WTC11 (cell line): Measurements from ENCODE around the gene TFEB.

ENCODE experiments used
- ELF4 ChIP-seq: sonication (generic); formaldehyde crosslinking; IDR thresholded peaks from 2 replicates; pipeline ENCODE4 v1.8.1; 2022; ENCODE audit warnings: low read depth, mild to moderate bottlenecking, moderate library complexity, missing genetic modification reagents
- FOXP4 ChIP-seq: sonication (generic); formaldehyde crosslinking; IDR thresholded peaks from 2 replicates; pipeline ENCODE4 v1.8.0; 2022; ENCODE audit warnings: mild to moderate bottlenecking, missing genetic modification reagents
- IRF2 ChIP-seq: sonication (generic); formaldehyde crosslinking; IDR thresholded peaks from 2 replicates; pipeline ENCODE4 v1.8.0; 2022; ENCODE audit warnings: low read depth, missing genetic modification reagents, borderline replicate concordance
- JUN ChIP-seq: sonication (generic); formaldehyde crosslinking; IDR thresholded peaks from 2 replicates; pipeline ENCODE4 v1.8.0; 2023; ENCODE audit warnings: mild to moderate bottlenecking, missing genetic modification reagents
- NFE2L1 ChIP-seq: sonication (generic); formaldehyde crosslinking; IDR thresholded peaks from 2 replicates; pipeline ENCODE4 v1.8.1; 2023; ENCODE audit warnings: missing genetic modification reagents
- NR2C2 ChIP-seq: sonication (generic); formaldehyde crosslinking; IDR thresholded peaks from 2 replicates; pipeline ENCODE4 v1.8.0; 2022; ENCODE audit warnings: mild to moderate bottlenecking, missing genetic modification reagents
- TEAD4 ChIP-seq: sonication (generic); formaldehyde crosslinking; IDR thresholded peaks from 2 replicates; pipeline ENCODE4 v1.8.0; 2022; ENCODE audit warnings: mild to moderate bottlenecking, missing genetic modification reagents
- ZNF317 ChIP-seq: sonication (generic); formaldehyde crosslinking; IDR thresholded peaks from 2 replicates; pipeline ENCODE4 v1.8.1; 2023; ENCODE audit warnings: low read depth, mild to moderate bottlenecking, moderate library complexity, missing genetic modification reagents, borderline replicate concordance
- TF ChIP-seq, protein P1 (sequence below): fragments of 200-600 bp; IDR thresholded peaks from 2 replicates; pipeline ENCODE4 v1.8.0; 2022; ENCODE audit warnings: antibody characterized with exemption
- TF ChIP-seq, protein P2 (sequence below): sonication (generic); formaldehyde crosslinking; IDR thresholded peaks from 2 replicates; pipeline ENCODE4 v1.8.1; 2022; ENCODE audit warnings: low read depth, missing genetic modification reagents, borderline replicate concordance
- TF ChIP-seq, protein P3 (sequence below): sonication (generic); formaldehyde crosslinking; IDR thresholded peaks from 2 replicates; pipeline ENCODE4 v1.8.1; 2023; ENCODE audit warnings: mild to moderate bottlenecking, moderate library complexity, missing genetic modification reagents

- TF ChIP-seq JUN (CRISPR knock-in tag) (no peak), NR2C2 (CRISPR knock-in tag) (no peak), IRF2 (CRISPR knock-in tag) (no peak), TEAD4 (CRISPR knock-in tag) (no peak), NFE2L1 (CRISPR knock-in tag) (no peak), FOXP4 (CRISPR knock-in tag) (no peak), ELF4 (CRISPR knock-in tag) (no peak), ZNF317 (CRISPR knock-in tag) (no peak)
- TF ChIP-seq, protein P1, sequence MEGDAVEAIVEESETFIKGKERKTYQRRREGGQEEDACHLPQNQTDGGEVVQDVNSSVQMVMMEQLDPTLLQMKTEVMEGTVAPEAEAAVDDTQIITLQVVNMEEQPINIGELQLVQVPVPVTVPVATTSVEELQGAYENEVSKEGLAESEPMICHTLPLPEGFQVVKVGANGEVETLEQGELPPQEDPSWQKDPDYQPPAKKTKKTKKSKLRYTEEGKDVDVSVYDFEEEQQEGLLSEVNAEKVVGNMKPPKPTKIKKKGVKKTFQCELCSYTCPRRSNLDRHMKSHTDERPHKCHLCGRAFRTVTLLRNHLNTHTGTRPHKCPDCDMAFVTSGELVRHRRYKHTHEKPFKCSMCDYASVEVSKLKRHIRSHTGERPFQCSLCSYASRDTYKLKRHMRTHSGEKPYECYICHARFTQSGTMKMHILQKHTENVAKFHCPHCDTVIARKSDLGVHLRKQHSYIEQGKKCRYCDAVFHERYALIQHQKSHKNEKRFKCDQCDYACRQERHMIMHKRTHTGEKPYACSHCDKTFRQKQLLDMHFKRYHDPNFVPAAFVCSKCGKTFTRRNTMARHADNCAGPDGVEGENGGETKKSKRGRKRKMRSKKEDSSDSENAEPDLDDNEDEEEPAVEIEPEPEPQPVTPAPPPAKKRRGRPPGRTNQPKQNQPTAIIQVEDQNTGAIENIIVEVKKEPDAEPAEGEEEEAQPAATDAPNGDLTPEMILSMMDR, result no peak
- TF ChIP-seq, protein P2, sequence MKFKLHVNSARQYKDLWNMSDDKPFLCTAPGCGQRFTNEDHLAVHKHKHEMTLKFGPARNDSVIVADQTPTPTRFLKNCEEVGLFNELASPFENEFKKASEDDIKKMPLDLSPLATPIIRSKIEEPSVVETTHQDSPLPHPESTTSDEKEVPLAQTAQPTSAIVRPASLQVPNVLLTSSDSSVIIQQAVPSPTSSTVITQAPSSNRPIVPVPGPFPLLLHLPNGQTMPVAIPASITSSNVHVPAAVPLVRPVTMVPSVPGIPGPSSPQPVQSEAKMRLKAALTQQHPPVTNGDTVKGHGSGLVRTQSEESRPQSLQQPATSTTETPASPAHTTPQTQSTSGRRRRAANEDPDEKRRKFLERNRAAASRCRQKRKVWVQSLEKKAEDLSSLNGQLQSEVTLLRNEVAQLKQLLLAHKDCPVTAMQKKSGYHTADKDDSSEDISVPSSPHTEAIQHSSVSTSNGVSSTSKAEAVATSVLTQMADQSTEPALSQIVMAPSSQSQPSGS, result no peak
- TF ChIP-seq, protein P3, sequence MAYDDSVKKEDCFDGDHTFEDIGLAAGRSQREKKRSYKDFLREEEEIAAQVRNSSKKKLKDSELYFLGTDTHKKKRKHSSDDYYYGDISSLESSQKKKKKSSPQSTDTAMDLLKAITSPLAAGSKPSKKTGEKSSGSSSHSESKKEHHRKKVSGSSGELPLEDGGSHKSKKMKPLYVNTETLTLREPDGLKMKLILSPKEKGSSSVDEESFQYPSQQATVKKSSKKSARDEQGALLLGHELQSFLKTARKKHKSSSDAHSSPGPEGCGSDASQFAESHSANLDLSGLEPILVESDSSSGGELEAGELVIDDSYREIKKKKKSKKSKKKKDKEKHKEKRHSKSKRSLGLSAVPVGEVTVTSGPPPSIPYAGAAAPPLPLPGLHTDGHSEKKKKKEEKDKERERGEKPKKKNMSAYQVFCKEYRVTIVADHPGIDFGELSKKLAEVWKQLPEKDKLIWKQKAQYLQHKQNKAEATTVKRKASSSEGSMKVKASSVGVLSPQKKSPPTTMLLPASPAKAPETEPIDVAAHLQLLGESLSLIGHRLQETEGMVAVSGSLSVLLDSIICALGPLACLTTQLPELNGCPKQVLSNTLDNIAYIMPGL (CRISPR knock-in tag), result no peak
These were observed 55.0 kb downstream of the TFEB start for GRCh38 chr6:41680182-41680965.
